HG03521 (cell line): ENCODE results near the gene GCNT1.
A peak's percentile ranks its signal among the peaks of the same experiment; 100 is the strongest.
"Not testable (repeated sequence)": the region's sequence is repeated elsewhere in the genome, so short reads cannot be mapped to it uniquely, and the experiment has no call there.

Experiments
- ATAC-seq: cut with Tn5 transposase; IDR thresholded peaks from one replicate; pipeline ENCODE4 v1.9.1; 2021; ENCODE audit warnings: mild to moderate bottlenecking, moderate library complexity; ENCODE audit not compliant: unreplicated experiment

GCNT1 gene

DNA sequence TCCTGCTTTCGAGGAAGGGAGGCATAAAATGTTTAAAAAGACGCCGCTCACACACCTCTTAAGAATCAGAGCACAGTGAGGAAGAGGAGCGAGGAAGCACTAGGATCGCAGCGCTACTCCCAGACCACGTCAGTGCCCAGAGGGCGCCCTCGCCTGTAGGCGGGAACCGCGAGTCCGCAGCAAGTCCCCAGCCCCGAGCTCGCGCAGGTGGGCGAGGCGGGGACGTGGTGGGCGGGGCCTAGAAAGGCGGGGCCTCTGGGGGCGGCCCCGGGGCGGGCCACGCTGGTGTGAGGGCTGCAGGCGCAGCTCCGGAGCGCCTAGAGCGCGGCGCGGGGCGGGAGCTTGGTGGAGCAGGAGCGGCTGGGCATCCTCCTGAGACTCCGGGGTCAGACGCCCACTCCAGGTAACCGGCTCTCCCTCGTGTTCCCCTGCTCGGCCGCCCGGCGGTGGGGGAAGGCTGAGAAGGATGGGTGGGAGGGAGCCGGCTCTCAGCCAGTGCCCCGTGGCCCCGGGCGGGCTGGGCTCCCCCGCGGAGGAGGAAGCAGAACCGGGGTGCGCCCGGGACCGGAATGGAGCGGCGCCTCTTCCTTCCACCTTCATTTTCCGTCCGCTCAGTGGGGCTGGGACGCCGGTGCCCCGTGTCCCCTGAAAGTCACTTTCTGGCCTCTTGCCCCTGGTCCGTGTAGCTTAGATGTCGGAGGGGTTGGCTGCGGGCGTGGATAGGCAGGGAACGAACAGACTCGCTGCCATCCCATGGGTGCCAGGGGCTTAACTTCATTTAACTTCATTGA, at the start of gene GCNT1:
GCNT1 (plus strand) TSS at position 280 of the 791 bp plus-strand sequence. CDS start 43,200 bp downstream, outside the sequence.
- ATAC-seq: peak; percentile 85

DNA sequence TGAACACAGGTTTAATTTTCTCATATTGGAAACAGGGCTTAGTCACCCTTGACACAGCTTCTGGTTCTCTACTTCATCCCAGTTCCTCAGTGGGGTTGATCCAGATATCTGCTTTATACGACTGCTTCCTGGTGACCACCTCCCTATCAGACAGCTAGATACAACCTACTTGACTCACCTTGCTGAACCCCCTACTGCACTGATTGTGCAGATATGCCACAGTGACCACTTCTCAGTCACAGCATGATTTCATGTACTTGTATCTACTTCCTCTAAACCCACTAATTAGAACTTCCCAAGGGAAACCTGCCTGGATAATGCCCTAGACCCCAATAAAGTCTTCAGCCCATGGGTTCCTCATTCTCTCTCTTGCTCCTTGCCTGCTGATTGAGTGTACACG, 46.3 kb upstream of the GCNT1 start:
- ATAC-seq: no peak

DNA sequence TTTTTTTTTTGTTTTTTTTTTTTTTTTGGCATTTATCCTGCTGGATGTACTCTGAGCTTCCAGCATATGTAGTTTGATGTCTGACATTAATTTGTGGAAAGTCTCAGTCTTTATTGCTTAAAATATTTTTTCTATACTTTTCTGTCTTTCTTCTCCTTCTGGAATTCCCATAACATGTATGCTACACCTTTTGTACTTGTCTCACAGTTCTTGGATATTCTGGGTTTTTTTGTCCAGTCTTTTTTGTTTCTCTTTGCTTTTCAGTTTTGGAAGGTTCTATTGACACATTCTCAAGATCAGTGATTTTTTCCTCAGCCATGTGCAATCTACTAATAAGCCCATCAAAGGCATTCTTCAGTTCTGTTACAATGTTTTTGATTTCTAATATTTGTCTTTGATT, 45.3 kb upstream of the GCNT1 start:
- no peak for ATAC-seq

DNA sequence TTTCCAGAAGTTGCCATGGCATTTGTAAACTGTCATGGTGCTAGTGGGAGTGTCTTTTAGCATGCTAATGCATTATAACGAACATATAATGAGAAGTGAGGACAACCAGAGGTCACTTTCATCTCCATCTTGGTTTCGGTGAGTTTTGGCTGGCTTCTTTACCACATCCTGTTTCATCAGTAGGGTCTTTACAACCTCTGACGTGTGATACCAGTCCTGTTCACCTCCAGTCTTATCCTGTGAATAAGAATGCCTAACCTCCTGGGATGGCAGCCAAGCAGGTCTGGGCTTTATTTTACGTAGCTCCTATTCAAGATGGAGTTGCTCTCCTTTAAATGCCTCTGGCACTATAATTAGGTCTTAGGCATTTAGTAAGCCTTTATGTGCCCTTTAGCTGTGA, 44.3 kb upstream of the GCNT1 start:
- peak; percentile 84 for ATAC-seq

DNA sequence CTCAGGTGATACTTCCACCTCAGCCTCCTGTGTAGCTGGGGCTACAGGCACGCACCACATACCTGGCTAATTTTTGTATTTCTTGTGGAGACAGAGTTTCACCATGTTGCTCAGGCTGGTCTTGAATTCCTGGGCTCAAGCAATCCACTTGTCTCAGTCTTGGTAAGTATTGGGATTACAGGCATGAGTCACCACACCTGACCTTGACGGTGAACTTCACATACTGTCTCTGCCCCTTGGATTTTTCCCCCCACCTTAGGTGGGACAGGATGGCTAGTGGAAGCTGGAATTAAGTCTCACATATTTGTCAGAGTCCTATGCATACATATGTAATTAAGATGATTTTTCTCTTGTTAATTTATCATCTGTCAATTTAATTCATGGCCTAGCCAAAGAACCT, 43.8 kb upstream of the GCNT1 start:
- no peak for ATAC-seq

DNA sequence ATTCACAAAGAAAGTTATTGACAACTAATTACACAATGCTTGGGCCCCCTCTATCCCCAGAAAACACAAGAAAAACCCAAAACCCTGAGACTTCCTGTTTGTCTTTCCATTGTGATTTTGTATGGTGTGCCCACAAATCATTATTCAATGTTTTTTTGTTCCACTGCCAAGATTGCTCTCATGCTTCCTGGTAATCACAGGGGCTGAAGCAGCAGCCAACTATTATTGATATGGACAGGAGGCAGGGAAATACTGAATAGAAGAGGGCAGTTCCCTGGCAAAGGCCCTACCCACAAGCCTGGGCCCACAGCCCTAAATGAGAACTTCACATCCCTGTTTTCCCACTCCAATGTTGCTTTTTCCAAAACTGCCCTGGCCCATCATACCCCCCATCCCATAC, 43.3 kb upstream of the GCNT1 start:
- ATAC-seq: no peak

DNA sequence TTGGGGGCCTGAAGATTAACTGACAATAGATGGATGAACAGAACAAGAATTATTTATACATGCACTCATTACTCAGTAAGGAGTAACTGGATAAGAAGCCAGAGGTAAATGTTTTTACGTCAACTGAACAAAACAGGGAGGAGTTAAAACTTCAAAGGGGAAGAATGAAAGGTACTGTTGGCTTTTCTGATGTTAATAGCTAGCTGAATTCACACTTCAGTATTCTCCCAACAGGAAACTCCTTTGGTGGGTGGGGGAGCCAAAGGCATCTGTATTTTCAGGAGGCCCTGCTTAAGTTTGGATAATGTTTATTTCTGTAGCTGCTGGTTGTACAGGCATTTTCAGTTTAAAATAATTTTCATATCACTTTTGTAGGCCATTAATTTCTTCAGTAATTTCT, 41.6 kb upstream of the GCNT1 start:
- no peak for ATAC-seq

DNA sequence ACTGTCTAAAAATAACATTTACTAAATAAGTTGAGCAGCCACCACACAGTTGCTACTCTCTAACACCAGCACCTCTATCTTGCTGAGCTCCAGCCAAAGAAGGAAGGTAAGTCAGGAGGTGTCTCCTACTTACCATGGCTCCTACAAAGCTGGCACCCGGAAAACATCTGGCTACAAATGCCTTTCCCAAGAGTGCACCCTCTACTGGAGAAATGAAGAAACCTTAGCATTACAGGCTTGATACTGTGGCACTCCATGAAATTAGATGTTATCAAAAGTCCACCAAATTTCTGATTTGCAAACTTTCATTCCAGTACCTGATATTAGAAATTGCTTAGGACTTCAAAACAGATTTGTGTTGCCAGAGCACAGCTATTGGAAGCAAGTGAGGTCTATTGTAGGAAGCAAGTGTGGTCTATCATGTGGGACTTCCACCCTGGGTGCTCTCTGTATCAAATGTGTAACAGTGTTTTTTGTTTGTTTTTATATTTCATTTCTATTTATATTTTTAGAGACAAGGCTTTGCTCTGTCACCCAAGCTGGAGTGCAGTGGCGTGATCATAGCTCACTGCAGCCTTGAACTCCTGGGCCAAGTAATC, 39.1 kb upstream of the GCNT1 start:
- ATAC-seq: no peak

DNA sequence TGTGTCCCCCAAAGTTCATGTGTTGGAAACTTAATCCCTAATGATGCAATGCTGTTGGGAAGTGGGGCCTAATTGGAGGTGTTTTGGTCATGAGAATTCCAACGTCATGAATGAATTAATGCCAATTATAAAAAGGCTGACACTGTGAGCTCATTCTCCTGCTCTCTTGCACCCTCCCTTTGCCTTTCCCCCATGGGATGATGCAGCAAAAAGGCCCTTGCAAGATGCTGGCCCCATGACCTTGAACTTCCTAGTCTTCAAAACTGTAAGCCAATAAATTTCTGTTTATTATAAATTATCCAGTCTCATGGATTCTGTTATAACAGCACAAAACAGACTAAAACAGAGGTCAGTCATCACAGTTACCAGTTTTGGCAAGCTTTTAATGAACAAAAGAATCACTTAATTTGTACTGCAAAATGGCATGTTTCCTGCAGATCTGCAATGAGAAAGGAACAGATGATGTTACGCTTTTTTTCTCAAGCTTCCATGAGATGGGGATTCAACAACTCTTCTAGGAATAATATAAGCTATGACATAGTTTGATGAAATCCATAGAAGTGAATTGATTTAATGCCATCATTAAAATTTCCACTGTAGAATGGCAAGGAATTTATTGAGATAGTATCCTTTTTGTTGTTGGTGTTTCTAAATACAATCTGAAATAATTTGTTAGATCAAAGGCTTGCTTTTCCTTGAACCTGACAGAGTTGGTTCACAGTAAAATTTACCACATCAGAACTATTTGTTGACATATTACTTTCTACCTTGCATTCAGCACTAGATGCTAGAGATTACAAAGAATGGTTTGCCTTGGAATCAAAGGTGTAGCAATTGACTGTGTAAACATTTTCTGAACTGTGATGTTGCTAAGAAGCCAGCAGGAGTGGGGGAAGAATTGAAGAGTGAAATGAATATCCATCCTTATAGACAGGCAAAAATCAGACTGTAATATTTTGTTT, 35.5 kb upstream of the GCNT1 start:
- ATAC-seq: no peak

DNA sequence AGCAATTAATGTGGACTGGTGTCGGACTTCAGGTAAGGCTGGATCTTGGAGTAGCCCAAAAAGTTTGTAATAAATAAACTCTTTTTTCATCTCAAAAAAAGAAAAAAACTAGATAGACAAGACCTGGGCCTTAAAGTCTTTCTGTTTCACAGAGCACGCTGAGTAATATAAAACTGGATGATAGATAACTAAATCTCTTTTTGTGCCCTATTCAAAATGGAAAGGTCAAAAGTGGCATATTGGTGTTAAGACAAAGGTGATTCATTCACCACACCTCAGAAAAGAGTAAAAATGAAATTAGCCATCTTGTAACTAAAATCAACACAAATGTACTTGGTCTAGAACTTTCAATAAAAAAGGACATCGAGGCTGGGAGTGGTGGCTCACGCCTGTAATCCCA, 34.5 kb upstream of the GCNT1 start:
- ATAC-seq: no peak

DNA sequence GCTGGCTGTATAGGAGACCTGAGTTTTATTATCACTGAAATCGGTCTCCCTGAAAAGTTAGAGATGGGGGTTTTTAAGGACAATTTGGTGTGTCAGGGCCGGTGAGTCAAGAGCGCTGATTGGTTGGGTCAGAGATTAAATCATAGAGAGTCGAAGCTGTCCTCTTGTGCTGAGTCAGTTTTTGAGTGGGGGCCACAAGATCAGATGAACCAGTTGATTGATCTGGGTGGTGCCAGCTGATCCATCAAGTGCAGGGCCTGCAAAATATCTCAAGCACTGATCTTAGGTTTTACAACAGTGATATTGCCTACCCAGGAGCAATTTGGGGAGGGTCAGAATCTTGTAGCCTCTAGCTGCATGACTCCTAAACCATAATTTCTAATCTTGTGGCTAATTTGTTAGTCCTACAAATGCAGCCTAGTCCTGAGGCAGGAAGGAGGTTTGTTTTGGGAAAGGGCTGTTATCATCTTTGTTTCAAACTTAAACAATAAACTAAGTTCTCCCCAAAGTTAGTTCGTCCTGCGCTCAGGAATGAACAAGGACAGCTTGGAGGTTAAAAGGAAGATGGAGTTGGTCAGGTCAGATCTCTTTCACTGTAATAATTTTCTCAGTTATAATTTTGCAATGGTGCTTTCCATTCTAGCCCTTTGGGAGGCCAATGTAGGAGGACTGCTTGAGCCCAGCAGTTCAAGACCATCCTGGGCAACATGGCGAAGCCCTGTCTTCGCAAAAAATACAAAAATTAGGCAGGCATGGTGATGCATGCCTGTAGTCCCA, 33.1 kb upstream of the GCNT1 start:
- no peak for ATAC-seq

DNA sequence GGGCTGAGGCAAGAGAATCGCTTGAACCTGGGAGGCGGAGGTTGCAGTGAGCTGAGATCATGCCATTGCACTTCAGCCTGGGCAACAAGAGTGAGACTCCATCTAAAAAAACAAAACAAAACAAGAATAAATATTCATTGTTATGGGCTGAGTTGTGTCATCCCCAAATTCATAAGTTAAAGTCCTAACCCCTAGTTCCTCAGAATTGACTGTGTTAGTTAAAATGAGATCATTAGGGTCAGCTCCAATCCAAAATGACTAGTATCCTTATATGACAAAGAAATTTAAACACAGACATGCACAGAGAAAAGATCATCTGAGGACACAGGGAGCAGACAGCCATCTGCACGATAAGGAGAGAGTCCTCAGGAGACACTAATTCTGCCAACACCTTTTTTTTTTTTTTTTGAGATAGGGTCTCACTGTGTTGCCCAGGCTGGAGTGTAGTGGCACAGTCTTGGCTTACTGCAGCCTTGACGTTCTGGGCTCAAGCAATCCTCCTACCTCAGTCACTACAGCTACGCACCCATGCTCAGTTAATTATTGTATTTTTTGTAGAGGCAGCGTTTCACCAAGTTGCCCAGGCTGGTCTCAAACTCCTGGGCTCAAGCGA, 32.1 kb upstream of the GCNT1 start:
- ATAC-seq: no peak

DNA sequence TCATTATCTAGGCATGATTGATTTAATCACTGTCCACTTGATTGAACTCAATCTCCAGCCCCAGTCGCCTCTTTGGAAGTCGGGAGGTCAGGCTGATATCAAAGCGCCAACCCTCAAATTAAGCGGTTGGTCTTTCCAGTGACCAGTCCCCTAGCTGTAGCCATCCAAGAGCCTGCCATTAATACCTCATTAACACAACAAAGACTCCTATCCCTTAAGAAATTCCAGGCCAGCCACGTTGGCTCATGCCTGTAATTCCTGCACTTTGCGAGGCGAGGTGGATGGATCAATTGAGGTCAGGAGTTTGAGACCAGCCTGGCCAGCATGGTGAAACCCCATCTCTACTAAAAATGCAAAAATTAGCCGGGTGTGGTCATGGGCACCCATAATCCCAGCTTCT, 27.4 kb upstream of the GCNT1 start:
- no peak for ATAC-seq

DNA sequence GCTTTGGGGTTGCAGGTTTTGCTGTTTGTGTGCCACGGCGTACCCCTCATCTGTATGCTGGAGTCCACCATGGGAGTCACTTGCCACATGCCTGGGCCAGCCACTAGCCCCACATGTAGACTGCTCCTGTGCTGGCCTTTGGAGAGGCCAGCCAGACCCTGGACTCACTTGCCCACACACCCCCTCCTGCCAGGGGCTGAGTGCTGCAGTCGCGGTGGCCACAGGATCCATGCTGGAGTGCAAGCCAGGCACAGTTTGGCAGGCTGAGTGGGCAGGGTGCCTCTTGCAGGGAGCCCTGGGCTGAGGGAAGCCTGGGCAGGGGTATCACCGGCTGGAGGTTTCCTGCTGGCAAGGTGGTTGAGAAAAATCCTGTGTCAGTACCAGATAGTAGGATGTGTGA, 25.6 kb upstream of the GCNT1 start:
- ATAC-seq: no peak

DNA sequence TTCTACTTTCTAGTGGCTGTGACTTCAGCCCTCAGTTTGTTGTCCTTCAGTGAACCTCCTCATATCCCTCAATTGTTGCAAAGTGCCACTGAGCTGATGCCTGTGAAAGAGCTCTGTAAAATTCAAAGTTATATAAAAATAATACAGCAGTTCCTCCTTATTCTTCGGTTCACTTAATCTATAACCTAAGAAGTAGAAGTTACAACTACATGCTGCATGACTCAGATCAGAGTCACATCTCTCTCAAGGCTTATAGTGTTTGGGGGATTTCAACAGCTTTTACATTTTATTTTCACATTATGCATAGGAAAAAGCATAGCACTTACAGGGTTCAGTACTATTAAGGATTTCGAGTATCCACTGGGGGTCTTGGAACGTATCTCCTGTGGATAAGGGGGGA, 25.1 kb upstream of the GCNT1 start:
- ATAC-seq: no peak

DNA sequence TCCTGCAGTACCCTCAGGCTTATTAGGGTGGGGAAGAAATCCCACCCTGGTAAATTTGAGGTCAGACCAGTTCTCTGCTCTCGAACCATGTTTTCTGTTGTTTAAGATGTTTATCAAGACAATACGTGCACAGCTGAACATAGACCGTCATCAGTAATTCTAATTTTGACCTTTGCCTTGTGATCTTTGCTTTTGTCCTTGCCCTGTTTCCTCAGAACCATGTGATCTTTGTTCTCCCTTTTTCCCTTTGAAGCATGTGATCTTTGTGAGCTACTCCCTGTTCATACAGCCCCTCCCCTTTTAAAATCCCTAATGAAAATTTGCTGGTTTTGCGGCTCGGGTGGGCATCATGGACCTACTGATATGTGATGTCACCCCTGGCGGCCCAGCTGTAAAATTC, 24.1 kb upstream of the GCNT1 start:
- ATAC-seq: not testable (repeated sequence)

DNA sequence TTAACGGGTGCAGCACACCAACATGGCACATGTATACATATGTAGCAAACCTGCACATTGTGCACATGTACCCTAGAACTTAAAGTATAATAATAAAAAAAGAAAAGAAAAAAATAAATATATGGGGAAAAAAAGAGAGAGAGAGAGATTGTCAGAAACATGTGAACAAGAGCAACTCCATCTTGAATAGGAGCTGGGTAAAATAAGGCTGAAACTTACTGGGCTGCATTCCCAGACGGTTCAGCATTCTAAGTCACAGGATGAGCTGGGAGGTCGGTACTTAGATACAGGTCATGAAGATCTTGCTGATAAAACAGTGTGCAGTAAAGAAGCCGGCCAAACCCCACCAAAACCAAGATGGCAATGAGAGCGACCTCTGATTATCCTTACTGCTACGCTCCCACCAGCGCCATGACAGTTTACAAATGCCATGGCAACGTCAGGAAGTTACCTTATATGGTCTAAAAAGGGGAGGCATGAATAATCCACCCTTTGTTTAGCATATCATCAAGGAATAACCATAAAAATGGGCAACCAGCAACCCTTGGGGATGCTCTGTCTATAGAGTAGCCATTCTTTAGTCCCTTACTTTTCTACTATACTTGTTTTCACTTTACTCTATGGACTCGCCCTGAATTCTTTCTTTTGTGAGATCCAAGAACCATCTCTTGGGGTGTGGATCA, 21.8 kb upstream of the GCNT1 start:
- not testable (repeated sequence) for ATAC-seq

DNA sequence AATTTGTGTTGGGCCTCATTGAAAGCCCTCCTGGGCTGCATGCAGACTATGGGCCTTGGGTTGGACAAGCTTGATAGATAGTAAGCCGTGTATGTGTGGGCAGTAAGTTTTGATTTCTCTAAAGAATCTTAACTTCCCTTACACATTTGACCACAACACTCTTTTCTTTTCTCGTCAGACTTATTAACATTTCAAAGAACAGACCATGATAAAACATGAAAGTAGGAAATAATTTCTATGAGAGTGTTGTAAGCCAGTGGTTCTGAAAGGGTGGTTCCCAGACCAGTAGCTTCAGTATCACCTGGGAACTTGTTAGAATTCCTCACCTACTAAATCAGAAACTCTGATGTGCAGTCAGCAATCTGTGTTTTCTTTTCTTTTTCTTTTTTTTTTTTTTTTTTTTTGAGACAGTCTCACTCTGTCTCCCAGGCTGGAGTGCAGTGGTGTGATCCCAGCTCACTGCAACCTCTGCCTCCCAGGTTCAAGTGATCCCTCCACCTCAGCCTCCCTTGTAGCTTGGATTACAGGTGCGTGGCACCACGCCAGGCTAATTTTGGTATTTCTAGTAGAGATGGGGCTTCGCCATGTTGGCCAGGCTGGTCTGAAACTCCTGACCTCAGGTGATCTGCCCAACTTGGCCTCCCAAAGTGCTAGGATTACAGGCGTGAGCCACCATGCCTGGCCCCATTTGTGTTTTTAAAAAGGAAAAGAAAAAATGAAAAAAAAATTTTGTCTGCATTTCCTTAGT, 20.0 kb upstream of the GCNT1 start:
- peak; percentile 68 for ATAC-seq
